22Rv1 (cell line): Measurements from ENCODE around the gene APOL2.
"Not testable (repeated sequence)": the region's sequence is repeated elsewhere in the genome, so short reads cannot be mapped to it uniquely, and the experiment has no call there.

ENCODE experiments used
- ZFX ChIP-seq: fragments of 450-650 bp; IDR thresholded peaks from 2 replicates; pipeline ENCODE4 v1.6.1; 2017; ENCODE audit warnings: antibody characterized with exemption, borderline replicate concordance
- TF ChIP-seq, protein P1 (sequence below): fragments of 450-650 bp; IDR thresholded peaks from 2 replicates; pipeline ENCODE4 v1.5.1; 2017; ENCODE audit warnings: mild to moderate bottlenecking

DNA sequence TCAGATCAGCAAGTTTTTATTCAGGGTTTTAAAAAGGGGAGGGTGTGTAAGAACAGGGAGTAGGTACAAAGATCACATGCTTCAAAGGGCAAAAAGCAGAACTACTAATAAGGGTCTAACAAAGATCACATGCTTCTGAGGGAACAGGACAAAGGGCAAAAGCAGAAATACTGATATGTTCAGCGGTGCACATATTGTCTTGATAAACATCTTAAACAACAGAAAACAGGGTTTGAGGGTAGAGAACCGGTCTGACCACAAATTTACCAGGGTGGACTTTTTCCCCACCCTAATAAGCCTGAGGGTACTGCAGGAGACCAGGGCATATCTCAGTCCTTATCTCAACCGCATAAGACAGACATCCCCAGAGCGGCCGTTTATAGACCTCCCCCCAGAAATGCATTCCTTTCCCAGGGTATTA, 29.8 kb downstream of the APOL2 start:
- TF ChIP-seq, protein P1, sequence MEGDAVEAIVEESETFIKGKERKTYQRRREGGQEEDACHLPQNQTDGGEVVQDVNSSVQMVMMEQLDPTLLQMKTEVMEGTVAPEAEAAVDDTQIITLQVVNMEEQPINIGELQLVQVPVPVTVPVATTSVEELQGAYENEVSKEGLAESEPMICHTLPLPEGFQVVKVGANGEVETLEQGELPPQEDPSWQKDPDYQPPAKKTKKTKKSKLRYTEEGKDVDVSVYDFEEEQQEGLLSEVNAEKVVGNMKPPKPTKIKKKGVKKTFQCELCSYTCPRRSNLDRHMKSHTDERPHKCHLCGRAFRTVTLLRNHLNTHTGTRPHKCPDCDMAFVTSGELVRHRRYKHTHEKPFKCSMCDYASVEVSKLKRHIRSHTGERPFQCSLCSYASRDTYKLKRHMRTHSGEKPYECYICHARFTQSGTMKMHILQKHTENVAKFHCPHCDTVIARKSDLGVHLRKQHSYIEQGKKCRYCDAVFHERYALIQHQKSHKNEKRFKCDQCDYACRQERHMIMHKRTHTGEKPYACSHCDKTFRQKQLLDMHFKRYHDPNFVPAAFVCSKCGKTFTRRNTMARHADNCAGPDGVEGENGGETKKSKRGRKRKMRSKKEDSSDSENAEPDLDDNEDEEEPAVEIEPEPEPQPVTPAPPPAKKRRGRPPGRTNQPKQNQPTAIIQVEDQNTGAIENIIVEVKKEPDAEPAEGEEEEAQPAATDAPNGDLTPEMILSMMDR: not testable (repeated sequence)
- TF ChIP-seq ZFX: not testable (repeated sequence)
